HepG2 (cell line): ENCODE results near the gene DND1. TPM values are rescaled to one million over a fixed set of nuclear protein-coding genes. Genes with fewer than 3 reads are reported as not detected.

ENCODE experiments used
- AGO1 ChIP-seq: fragments of 200-400 bp; formaldehyde crosslinking; IDR thresholded peaks from 2 replicates; pipeline ENCODE4 v1.6.1; 2017; ENCODE audit warnings: mild to moderate bottlenecking, low read depth, low read length, moderate library complexity; ENCODE audit not compliant: poor library complexity, severe bottlenecking
- AGO2 ChIP-seq: fragments of 200-400 bp; formaldehyde crosslinking; optimal IDR thresholded peaks from 2 replicates; pipeline ENCODE3; 2017; ENCODE audit warnings: mild to moderate bottlenecking, low read depth, low read length, moderate library complexity
- ARID2 ChIP-seq: sonication (generic); formaldehyde crosslinking; IDR thresholded peaks from 2 replicates; pipeline ENCODE4 v1.8.1; 2022; ENCODE audit warnings: mild to moderate bottlenecking, missing genetic modification reagents, borderline replicate concordance
- BCL6 ChIP-seq: IDR thresholded peaks from 2 replicates; pipeline ENCODE4 v1.6.1; 2016; ENCODE audit warnings: missing genetic modification reagents, missing compliant biosample characterization
- CC2D1A ChIP-seq: sonication (generic); formaldehyde crosslinking; IDR thresholded peaks from 2 replicates; pipeline ENCODE4 v1.8.1; 2023; ENCODE audit warnings: mild to moderate bottlenecking, missing genetic modification reagents
- HNF4A ChIP-seq: sonication (generic); formaldehyde crosslinking; IDR thresholded peaks from 2 replicates; pipeline ENCODE4 v1.4.0; 2020; ENCODE audit warnings: missing genetic modification reagents
- MLLT10 ChIP-seq: sonication (generic); formaldehyde crosslinking; IDR thresholded peaks from 2 replicates; pipeline ENCODE4 v1.4.0; 2020; ENCODE audit warnings: missing genetic modification reagents
- MTA1 ChIP-seq: sonication (generic); formaldehyde crosslinking; IDR thresholded peaks from 2 replicates; pipeline ENCODE4 v1.4.0; 2020; ENCODE audit warnings: missing genetic modification reagents, mild to moderate bottlenecking, borderline replicate concordance
- RBFOX2 ChIP-seq: fragments of 200-400 bp; formaldehyde crosslinking; IDR thresholded peaks from 2 replicates; pipeline ENCODE4 v1.6.1; 2017; ENCODE audit warnings: low read depth, mild to moderate bottlenecking, low read length
- ZC3H13 ChIP-seq: sonication (generic); formaldehyde crosslinking; IDR thresholded peaks from 2 replicates; pipeline ENCODE4 v1.8.1; 2023; ENCODE audit warnings: mild to moderate bottlenecking, missing genetic modification reagents, moderate library complexity
- ZFP37 ChIP-seq: sonication (generic); formaldehyde crosslinking; IDR thresholded peaks from 2 replicates; pipeline ENCODE4 v1.4.0; 2020; ENCODE audit warnings: missing genetic modification reagents, borderline replicate concordance
- ZNF75D ChIP-seq: sonication (generic); formaldehyde crosslinking; IDR thresholded peaks from 2 replicates; pipeline ENCODE4 v1.8.1; 2023; ENCODE audit warnings: missing genetic modification reagents, mild to moderate bottlenecking, borderline replicate concordance
- ZNF788 ChIP-seq: sonication (generic); formaldehyde crosslinking; IDR thresholded peaks from 2 replicates; pipeline ENCODE4 v1.5.0; 2020; ENCODE audit warnings: mild to moderate bottlenecking, missing genetic modification reagents, borderline replicate concordance
- polyA plus RNA-seq, 8 experiments: library from polyadenylated mRNA; depleted of rRNA in 3 of 8; stranded (reverse) in 7 of 8; unstranded in 1 of 8; fragments of >200 nt; fragmentation: Illumina TruSeq in 4 of 8; extraction: Trizol in 4 of 8; gene quantifications; 2 replicates each; pipeline versions ENCODE4 v1.2.1 to v1.2.3, GENCODE V29; 2011 to 2016; ENCODE audit warnings: low read depth in 4 of 8, missing spikeins in 1 of 8, mixed read lengths in 1 of 8; ENCODE audit not compliant: insufficient read depth in 1 of 8
- total RNA-seq, 5 experiments: library from RNA; depleted of rRNA; stranded (reverse); fragments of >200 nt; fragmentation: Illumina TruSeq; extraction: Trizol; gene quantifications; 2 replicates each; pipeline ENCODE4 v1.2.3, GENCODE V29; 2016; ENCODE audit warnings: low read depth in 1 of 5
- TF ChIP-seq, protein P1 (sequence below): sonication (generic); formaldehyde crosslinking; IDR thresholded peaks from 2 replicates; pipeline ENCODE4 v1.4.0; 2020; ENCODE audit warnings: low read depth, mild to moderate bottlenecking, missing genetic modification reagents
- TF ChIP-seq, protein P2 (sequence below): sonication (generic); formaldehyde crosslinking; IDR thresholded peaks from 2 replicates; pipeline ENCODE4 v1.4.0; 2020; ENCODE audit warnings: missing genetic modification reagents
- TF ChIP-seq, protein P3 (sequence below): sonication (generic); formaldehyde crosslinking; IDR thresholded peaks from 2 replicates; pipeline ENCODE4 v1.8.0; 2022; ENCODE audit warnings: missing genetic modification reagents, mild to moderate bottlenecking, borderline replicate concordance
- TF ChIP-seq, protein P4 (sequence below): sonication (generic); formaldehyde crosslinking; IDR thresholded peaks from 2 replicates; pipeline ENCODE4 v1.9.0; 2022; ENCODE audit warnings: low read depth, missing genetic modification reagents
- TF ChIP-seq, protein P5 (sequence below): sonication (generic); formaldehyde crosslinking; IDR thresholded peaks from 2 replicates; pipeline ENCODE4 v1.4.0; 2020; ENCODE audit warnings: mild to moderate bottlenecking, missing genetic modification reagents
- TF ChIP-seq, protein P6 (sequence below): sonication (generic); formaldehyde crosslinking; IDR thresholded peaks from 2 replicates; pipeline ENCODE4 v1.9.0; 2022; ENCODE audit warnings: missing genetic modification reagents, mild to moderate bottlenecking, borderline replicate concordance
- TF ChIP-seq, protein P7 (sequence below): sonication (generic); IDR thresholded peaks from 2 replicates; pipeline ENCODE4 v1.6.1; 2016; ENCODE audit warnings: low read depth, borderline replicate concordance

DND1 gene
- total and polyA plus RNA-seq, 2 of the 13 experiments (the other 11 are each of a cell fraction or from before 2014, with no cell fraction given), result 0.48 to 0.55 TPM

DNA sequence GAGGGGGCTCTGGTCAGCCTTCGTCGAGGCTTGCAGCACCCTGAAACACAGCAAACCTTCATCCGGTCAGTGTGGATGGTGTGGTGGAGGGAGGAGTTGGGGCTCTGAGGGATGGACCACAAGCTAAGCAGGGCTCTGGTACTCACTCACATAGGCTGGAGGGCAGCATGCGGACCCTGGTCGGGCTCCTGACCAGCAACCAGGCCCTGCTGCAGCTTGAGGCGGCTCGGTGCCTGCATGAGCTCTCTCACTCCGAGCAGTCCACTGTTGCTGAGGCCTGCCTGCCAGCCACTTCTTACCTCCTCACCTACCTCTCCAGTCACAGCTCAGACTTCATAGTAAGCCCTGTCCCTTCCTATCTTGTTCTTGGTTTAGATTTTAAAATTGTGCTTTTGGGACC, 31.7 kb downstream of the DND1 start (continued):
- TF ChIP-seq, protein P1, sequence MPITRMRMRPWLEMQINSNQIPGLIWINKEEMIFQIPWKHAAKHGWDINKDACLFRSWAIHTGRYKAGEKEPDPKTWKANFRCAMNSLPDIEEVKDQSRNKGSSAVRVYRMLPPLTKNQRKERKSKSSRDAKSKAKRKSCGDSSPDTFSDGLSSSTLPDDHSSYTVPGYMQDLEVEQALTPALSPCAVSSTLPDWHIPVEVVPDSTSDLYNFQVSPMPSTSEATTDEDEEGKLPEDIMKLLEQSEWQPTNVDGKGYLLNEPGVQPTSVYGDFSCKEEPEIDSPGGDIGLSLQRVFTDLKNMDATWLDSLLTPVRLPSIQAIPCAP, result no peak
- TF ChIP-seq, protein P2, sequence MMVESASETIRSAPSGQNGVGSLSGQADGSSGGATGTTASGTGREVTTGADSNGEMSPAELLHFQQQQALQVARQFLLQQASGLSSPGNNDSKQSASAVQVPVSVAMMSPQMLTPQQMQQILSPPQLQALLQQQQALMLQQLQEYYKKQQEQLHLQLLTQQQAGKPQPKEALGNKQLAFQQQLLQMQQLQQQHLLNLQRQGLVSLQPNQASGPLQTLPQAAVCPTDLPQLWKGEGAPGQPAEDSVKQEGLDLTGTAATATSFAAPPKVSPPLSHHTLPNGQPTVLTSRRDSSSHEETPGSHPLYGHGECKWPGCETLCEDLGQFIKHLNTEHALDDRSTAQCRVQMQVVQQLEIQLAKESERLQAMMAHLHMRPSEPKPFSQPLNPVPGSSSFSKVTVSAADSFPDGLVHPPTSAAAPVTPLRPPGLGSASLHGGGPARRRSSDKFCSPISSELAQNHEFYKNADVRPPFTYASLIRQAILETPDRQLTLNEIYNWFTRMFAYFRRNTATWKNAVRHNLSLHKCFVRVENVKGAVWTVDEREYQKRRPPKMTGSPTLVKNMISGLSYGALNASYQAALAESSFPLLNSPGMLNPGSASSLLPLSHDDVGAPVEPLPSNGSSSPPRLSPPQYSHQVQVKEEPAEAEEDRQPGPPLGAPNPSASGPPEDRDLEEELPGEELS, result no peak
- TF ChIP-seq, protein P3, sequence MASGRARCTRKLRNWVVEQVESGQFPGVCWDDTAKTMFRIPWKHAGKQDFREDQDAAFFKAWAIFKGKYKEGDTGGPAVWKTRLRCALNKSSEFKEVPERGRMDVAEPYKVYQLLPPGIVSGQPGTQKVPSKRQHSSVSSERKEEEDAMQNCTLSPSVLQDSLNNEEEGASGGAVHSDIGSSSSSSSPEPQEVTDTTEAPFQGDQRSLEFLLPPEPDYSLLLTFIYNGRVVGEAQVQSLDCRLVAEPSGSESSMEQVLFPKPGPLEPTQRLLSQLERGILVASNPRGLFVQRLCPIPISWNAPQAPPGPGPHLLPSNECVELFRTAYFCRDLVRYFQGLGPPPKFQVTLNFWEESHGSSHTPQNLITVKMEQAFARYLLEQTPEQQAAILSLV (CRISPR knock-in tag), result no peak
- TF ChIP-seq ZNF75D (CRISPR knock-in tag) (no peak), ZC3H13 (no peak), AGO2 (peak; percentile 34), CC2D1A (CRISPR knock-in tag) (no peak), AGO1 (no peak), ZFP37 (CRISPR knock-in tag) (no peak), RBFOX2 (0 out of 2 replicates have a peak, but pooled peaks have one; percentile 45), MLLT10 (CRISPR knock-in tag) (no peak), MTA1 (no peak), ARID2 (CRISPR knock-in tag) (0 out of 2 replicates have a peak, but pooled peaks have one; percentile 16), ZNF788 (CRISPR knock-in tag) (no peak), BCL6 (CRISPR knock-in tag) (no peak), HNF4A (CRISPR knock-in tag) (no peak)
- TF ChIP-seq, protein P4, sequence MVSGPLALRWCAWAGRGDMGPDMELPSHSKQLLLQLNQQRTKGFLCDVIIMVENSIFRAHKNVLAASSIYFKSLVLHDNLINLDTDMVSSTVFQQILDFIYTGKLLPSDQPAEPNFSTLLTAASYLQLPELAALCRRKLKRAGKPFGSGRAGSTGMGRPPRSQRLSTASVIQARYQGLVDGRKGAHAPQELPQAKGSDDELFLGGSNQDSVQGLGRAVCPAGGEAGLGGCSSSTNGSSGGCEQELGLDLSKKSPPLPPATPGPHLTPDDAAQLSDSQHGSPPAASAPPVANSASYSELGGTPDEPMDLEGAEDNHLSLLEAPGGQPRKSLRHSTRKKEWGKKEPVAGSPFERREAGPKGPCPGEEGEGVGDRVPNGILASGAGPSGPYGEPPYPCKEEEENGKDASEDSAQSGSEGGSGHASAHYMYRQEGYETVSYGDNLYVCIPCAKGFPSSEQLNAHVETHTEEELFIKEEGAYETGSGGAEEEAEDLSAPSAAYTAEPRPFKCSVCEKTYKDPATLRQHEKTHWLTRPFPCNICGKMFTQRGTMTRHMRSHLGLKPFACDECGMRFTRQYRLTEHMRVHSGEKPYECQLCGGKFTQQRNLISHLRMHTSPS (CRISPR knock-in tag), result no peak
- TF ChIP-seq, protein P5, sequence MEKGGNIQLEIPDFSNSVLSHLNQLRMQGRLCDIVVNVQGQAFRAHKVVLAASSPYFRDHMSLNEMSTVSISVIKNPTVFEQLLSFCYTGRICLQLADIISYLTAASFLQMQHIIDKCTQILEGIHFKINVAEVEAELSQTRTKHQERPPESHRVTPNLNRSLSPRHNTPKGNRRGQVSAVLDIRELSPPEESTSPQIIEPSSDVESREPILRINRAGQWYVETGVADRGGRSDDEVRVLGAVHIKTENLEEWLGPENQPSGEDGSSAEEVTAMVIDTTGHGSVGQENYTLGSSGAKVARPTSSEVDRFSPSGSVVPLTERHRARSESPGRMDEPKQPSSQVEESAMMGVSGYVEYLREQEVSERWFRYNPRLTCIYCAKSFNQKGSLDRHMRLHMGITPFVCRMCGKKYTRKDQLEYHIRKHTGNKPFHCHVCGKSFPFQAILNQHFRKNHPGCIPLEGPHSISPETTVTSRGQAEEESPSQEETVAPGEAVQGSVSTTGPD (CRISPR knock-in tag), result no peak
- TF ChIP-seq, protein P6, sequence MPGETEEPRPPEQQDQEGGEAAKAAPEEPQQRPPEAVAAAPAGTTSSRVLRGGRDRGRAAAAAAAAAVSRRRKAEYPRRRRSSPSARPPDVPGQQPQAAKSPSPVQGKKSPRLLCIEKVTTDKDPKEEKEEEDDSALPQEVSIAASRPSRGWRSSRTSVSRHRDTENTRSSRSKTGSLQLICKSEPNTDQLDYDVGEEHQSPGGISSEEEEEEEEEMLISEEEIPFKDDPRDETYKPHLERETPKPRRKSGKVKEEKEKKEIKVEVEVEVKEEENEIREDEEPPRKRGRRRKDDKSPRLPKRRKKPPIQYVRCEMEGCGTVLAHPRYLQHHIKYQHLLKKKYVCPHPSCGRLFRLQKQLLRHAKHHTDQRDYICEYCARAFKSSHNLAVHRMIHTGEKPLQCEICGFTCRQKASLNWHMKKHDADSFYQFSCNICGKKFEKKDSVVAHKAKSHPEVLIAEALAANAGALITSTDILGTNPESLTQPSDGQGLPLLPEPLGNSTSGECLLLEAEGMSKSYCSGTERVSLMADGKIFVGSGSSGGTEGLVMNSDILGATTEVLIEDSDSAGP (CRISPR knock-in tag), result no peak
- TF ChIP-seq, protein P7, sequence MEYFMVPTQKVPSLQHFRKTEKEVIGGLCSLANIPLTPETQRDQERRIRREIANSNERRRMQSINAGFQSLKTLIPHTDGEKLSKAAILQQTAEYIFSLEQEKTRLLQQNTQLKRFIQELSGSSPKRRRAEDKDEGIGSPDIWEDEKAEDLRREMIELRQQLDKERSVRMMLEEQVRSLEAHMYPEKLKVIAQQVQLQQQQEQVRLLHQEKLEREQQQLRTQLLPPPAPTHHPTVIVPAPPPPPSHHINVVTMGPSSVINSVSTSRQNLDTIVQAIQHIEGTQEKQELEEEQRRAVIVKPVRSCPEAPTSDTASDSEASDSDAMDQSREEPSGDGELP, result no peak
